ENCODE results near the gene SNRPA. TPM values are rescaled to one million over a fixed set of nuclear protein-coding genes. Genes with fewer than 3 reads are reported as not detected.

The SNRPA gene
- polyA plus RNA-seq, 3 donors = 27.9 to 78.3 (median 44.2) TPM

- TF ChIP-seq CTCF (IDR thresholded peaks at IDR 0.05) = no peak
- Mint-ChIP-seq H3K4me1 (peaks cover 82% of the 10 kb centered on the region), H3K4me3 (no peak overlapping the region), H3K9me3 (peaks cover 0 to 1% (median 0%) of the 10 kb centered on the region in 7 donors), H3K36me3 (peaks cover 41 to 58% of the 10 kb centered on the region in 2 donors), H3K27me3 (ENCODE audit: low read depth in 3 of 3) (peaks cover 2 to 10% (median 7%) of the 10 kb centered on the region in 3 donors), H3K27ac (peak overlapping the region in 3 of 7 donors; percentile 13 to 84 (median 14))
- intact Hi-C loops (cut with micrococcal nuclease) = loop anchor here in 1 of 2 donors (10.0 kb wide), 1 partner anchor 53 kb away; the partner anchor contains the start of genes ACTMAP and SNRPA
- Histone ChIP-seq H2AFZ (ENCODE audit: insufficient read depth, low read depth, low read length, poor library complexity, severe bottlenecking) (no peak overlapping the region), H3K4me2 (replicated peaks; ENCODE audit: extremely low read depth, low read length, poor library complexity, severe bottlenecking) (no peak overlapping the region), H3K9ac (ENCODE audit: insufficient read depth, low read length, poor library complexity, severe bottlenecking) (no peak overlapping the region), H3K27ac (ENCODE audit: low read depth in 1 of 2, low read length in 2 of 2) (no peak overlapping the region), H4K20me1 (ENCODE audit: insufficient read depth, low read length) (peaks cover 71% of the 10 kb centered on the region), H3K36me3 (replicated peaks in 1 of 2; ENCODE audit: control insufficient read depth in 1 of 2, insufficient read depth in 2 of 2, low read length in 2 of 2) (peaks cover 41 to 58% of the 10 kb centered on the region in 2 donors), H3K4me3 (replicated peaks in 1 of 3; ENCODE audit: low read depth in 2 of 3, low read length in 3 of 3) (no peak overlapping the region), H3K9me3 (replicated peaks in 1 of 2; ENCODE audit: control insufficient read depth in 1 of 2, insufficient read depth in 1 of 2, low read length in 2 of 2) (no peaks in the 10 kb centered on the region), H3K4me1 (ENCODE audit: control insufficient read depth in 1 of 2, insufficient read depth in 2 of 2, low read length in 2 of 2) (peaks cover 53 to 65% of the 10 kb centered on the region in 2 donors), H3K79me2 (ENCODE audit: insufficient read depth, low read length) (peaks cover 55% of the 10 kb centered on the region), H3K27me3 (ENCODE audit: control insufficient read depth in 2 of 2, insufficient read depth in 2 of 2, low read length in 2 of 2) (no peaks in the 10 kb centered on the region)
- no peak for DNase-seq
- WGBS (ENCODE audit: insufficient coverage) = 100% methylated on average over 2 of the region's 2 CpGs
Measured at GRCh38 chr19:40808021-40808325, 57.0 kb downstream of the SNRPA start.

GRCh38 chr19:40808497-40808896 is 57.5 kb downstream of the SNRPA start:
- Mint-ChIP-seq H3K4me1 (peaks cover 77% of the 10 kb centered on the region), H3K36me3 (peaks cover 41 to 57% of the 10 kb centered on the region in 2 donors), H3K9me3 (peaks cover 0 to 1% (median 0%) of the 10 kb centered on the region in 7 donors), H3K27me3 (ENCODE audit: low read depth in 3 of 3) (peaks cover 2 to 11% (median 8%) of the 10 kb centered on the region in 3 donors), H3K4me3 (no peak overlapping the region), H3K27ac (no peak overlapping the region)
- H3K27ac ChIP-seq (ENCODE audit: low read depth in 1 of 2, low read length in 2 of 2) = no peak overlapping the region
- H3K9me3 ChIP-seq (replicated peaks in 1 of 2; ENCODE audit: control insufficient read depth in 1 of 2, insufficient read depth in 1 of 2, low read length in 2 of 2) = no peaks in the 10 kb centered on the region
- no peak overlapping the region for H3K4me2 ChIP-seq (replicated peaks; ENCODE audit: extremely low read depth, low read length, poor library complexity, severe bottlenecking)
- H2AFZ ChIP-seq (ENCODE audit: insufficient read depth, low read depth, low read length, poor library complexity, severe bottlenecking) = no peak overlapping the region
- 95% methylated on average over 5 of the region's 5 CpGs for WGBS (ENCODE audit: insufficient coverage)
- no peak for TF ChIP-seq CTCF (IDR thresholded peaks at IDR 0.05)
- H3K27me3 ChIP-seq (ENCODE audit: control insufficient read depth in 2 of 2, insufficient read depth in 2 of 2, low read length in 2 of 2) = no peaks in the 10 kb centered on the region
- H4K20me1 ChIP-seq (ENCODE audit: insufficient read depth, low read length) = peaks cover 66% of the 10 kb centered on the region
- intact Hi-C loops (cut with micrococcal nuclease) = loop anchor here in 1 of 2 donors (10.0 kb wide), 1 partner anchor 54 kb away; the partner anchor contains the start of genes ACTMAP and SNRPA
- H3K79me2 ChIP-seq (ENCODE audit: insufficient read depth, low read length) = peaks cover 50% of the 10 kb centered on the region
- no peak overlapping the region for H3K9ac ChIP-seq (ENCODE audit: insufficient read depth, low read length, poor library complexity, severe bottlenecking)
- no peak overlapping the region for H3K4me3 ChIP-seq (replicated peaks in 1 of 3; ENCODE audit: low read depth in 2 of 3, low read length in 3 of 3)
- peaks cover 48 to 60% of the 10 kb centered on the region in 2 donors for H3K4me1 ChIP-seq (ENCODE audit: control insufficient read depth in 1 of 2, insufficient read depth in 2 of 2, low read length in 2 of 2)
- H3K36me3 ChIP-seq (replicated peaks in 1 of 2; ENCODE audit: control insufficient read depth in 1 of 2, insufficient read depth in 2 of 2, low read length in 2 of 2) = peaks cover 38 to 56% of the 10 kb centered on the region in 2 donors
- DNase-seq = no peak

All from CD14-positive monocyte (primary cell).